Colon (tissue), 2 donors: Measurements from ENCODE around the gene RABGAP1.
"Not testable (repeated sequence)": the region's sequence is repeated elsewhere in the genome, so short reads cannot be mapped to it uniquely, and the experiment has no call there.

ENCODE experiments used
- FAIRE-seq: peaks from 2 replicates; lab custom pipeline; 2012; peaks lifted over from hg19 to GRCh38; lab: Jason Lieb, UNC
- donor health status: control.
- donor health status: control.

The RABGAP1 gene

DNA sequence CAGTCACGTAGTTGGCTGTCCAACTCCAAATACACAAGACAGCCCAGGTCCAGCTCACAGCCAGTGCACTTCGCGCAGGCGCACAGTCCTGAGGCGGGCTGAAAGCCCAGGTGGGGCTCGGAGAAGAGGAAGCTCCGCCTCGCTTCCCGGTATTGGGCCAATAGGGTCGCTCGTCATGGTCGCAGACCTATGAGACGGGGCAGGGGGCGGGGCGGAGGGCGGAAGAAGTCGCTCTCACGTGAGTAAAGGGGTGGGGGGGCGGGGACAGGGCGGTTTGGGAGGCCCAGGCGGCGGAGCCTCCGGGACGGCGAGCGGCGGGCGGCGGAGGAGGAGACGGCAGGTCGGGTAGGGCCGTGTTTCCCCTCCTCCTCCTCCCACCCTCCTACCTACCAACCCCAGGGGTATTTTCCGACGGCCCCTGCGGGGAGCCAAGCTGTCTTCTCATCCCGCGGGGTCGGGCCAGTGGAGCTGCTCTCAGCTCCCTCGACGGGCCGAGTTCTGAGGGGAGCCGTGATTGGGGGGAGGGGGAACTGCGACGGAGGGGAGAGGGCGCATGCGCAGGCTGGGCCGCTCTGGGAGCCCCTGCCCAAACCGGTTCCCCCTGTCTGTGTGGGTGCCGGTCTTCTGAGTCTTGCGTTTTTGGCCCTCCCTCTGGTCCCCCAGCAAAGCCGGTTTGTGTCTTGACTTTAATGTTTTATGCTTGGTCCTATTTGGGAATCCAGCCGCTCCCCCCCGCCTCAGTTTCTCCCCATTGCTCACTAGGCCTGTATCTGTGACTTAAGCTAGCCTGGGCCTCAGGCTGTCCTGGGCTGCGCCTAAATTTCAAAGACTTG, at the start of gene RABGAP1:
Gene RABGAP1, plus strand, starts transcription at position 272 of the 833 bp plus-strand sequence. CDS start 16,040 bp downstream, outside the sequence.
- no peak for FAIRE-seq

DNA sequence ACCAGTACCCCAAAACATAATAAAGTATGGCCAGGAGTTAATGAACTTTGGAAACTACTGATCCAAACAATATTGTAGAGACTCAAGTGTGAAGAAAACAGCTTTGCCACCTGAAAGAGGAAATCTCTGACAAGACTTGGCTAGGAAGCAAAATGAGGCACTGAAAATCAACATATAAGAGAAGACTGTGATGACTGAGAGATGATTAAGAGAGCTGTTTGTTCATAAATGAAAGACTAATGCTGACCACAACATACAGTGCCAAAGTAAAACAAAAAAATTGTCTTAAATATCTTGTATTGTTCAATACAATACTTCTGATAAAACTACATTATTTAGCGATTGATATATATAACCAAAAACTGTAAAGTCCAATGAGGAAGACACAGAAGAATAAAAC, 42.9 kb upstream of the RABGAP1 start:
- no peak for FAIRE-seq

DNA sequence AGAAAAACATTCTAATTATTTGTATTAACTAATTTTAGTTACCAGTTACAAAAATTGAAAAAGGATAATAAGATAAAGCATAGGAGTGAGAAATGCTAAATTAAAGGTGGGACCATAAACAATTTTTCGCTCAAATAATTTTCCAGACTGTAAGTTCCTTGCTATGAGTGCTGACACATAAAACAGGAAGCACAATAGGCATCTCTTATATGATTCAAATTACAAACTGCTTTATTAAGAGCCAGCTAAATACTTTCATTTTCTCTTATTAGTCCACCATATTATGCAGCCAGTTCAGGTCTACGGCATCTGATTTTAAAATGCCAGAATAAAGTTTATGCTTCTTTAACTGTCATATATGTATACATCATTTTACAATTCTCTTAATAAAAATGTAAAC, 40.0 kb upstream of the RABGAP1 start:
- FAIRE-seq: no peak

DNA sequence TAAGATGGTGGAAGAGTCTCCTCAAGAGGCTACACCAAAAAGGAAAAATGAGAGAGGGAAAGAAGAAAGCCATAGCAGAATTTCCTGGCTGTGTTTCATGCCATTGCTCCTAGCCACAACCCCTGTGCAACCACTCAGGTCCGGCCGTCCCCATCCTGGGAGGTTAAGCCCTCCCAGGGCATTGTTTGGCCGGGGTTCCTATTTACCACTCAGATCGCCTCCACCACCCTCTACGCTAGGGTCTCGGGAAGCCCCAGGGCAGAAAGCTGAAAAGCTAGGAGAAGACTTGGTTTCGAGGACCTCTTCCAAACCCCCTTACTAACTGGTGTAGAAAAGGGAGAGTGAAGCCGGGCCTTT, 36.4 kb upstream of the RABGAP1 start:
- FAIRE-seq: no peak

DNA sequence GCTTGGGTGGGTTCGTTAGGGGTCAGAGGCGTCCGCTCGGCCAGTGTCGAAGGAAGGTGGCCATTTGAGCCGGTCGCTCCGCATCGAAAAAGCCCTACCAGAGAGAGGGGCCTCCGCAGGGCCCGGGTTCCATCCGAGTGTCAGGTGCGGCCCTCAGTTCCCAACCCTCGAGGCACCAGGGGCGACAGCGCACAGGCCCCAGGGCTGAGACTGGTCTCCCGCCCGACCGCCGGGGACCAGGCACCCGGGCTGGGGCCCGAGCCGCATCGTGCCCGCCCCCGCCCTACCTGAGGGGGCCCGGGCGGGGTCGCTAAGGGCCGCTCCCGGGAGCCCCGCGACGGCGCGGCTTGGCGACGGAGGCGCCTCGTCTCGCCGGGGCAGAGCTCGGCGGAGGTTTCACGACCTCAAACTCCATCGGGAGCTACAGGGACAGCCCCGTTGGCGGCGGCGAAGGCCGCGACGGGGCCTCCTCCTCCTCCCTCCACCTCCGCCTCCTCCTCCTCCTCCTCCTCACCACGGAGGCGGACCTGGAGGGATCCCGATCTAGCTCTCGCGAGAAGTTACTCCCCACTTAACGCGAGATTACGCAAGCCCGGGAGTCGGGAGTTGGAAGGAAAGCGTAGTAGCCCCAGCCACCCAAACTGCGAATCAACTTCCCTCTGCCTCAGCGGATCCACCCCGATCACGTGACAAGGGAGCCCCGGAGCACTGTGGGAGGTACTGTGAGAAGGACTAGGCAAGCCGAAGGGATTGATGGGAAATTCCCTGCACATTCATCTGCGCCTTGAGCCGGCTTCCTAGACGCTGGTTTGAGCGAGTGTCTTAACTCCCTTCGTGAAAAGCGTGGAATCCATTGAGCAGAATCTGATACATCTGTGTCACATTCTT, 35.8 kb upstream of the RABGAP1 start, which contains the start of gene RC3H2:
Gene RC3H2, minus strand, starts transcription at position 537 of the 888 bp plus-strand sequence. CDS start 7,850 bp downstream, outside the sequence.
- FAIRE-seq: peak; percentile 82

DNA sequence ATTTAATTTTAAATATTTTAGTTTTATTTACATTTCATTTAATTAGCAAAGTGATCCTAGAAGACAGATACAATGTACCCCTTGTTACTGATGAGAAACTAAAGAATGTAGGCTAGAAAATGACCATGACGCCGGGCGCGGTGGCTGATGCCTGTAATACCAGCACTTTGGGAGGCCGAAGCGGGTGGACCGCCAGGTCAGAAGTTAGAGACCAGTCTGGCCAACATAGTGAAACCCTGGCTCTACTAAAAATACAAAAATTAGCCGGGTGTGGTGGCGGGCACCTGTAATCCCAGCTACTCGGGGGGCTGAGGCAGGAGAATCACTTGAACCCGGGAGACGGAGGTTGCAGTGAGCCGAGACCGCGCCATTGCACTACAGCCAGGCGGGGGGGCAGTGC, 34.7 kb upstream of the RABGAP1 start:
- not testable (repeated sequence) for FAIRE-seq

DNA sequence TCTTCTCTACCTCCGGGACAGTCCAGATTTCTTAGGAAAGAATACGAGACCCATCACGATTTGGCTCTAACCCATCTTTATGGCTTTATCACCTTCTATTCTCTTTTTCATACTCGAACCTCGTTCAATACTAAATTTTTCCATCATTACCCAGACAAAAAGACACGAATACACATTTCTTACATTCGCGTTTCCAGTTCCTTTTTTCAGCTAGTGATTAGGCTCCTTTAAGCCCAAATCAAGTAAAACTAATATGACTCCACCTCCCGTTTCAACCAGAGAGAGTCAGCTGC, 28.2 kb upstream of the RABGAP1 start:
- FAIRE-seq: no peak

DNA sequence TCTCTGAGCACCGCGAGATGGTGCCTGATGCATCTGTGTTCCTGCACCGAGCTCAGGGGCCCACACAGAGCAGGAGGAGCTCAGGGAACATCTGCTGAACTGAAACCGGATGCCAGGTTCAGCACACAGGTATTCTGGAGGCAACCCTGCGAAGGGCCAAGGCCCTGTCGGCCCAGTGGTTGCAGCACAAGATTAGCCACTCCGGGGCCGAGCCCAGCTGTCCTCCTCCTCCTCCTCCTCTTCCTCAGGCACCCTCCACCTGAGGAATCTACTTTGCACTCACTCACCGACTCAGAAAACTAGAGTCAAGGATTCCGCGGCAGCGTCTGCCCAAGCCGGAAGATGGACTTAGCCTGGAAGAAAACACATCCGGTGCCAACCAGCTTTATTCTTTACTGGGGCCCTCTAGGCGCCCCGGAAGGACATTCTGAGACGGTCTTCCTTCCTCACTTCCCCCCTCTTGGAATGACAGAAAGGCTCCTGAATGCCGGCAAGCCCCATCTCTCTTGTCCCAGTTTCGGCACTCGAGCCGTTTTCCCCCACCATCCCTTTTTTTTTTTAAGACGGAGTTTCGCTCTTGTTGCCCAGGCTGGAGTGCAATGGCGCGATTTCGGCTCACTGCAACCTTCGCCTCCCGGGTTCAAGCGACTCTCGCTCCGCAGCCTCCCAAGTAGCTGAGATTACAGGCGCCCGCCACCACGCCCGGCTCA, 27.7 kb upstream of the RABGAP1 start, which contains the start of gene ZBTB6:
Gene ZBTB6, minus strand, starts transcription at position 360 of the 710 bp plus-strand sequence. CDS start 1,251 bp downstream, outside the sequence.
- no peak for FAIRE-seq

DNA sequence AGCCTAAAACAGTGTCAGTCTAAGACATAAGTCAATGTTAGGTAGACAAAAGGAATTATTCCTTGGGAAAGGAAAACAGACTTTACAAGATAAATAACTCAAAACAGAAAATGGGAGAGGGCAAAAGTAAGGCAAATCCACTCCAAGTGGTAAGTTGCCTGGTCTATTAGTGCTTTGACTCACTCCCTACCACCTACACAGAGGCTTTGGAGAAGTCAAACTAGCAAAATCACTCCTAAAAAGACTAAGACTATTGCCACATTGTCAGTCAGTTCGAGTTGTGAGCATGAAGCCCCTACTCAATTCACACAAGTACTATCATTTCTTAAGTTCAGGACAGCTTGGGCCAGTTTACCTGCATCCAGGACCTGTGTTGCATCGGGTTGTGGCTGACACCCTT, 22.5 kb upstream of the RABGAP1 start:
- no peak for FAIRE-seq

DNA sequence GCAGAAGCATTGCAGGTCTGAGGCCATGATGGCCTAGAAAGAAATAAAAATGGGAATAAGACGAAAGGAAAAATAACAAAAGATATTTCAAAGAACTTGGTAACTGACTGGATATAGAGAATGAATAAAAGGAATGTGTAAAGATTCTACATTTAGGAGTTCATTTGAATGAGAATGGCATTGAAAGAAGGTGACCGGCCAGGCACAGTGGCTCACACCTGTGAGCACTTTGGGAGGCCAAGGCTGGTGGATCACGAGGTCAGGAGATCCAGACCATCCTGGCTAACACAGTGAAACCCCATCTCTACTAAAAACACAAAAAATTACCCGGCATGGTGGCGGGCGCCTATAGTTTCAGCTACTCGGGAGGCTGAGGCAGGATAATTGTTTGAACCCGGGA, 18.1 kb upstream of the RABGAP1 start:
- FAIRE-seq: no peak

DNA sequence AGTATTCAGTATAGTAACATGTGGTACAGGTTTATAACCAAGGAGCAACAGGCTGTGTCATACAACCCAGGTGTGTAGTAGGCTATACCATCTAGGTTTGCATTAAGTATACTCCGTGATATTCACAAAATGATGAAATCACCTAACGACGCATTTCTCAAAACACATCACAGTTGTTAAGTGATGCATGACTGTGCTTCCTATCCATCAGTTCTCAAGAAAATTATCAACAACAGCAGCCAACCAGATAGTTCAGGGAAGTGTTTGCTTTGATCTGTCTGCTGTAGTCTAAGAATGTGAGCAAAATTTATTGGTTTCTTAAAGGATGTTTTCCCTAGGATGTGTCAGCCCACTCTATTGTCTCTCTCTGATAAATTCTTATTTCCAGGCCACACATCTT, 16.9 kb upstream of the RABGAP1 start:
- no peak for FAIRE-seq

DNA sequence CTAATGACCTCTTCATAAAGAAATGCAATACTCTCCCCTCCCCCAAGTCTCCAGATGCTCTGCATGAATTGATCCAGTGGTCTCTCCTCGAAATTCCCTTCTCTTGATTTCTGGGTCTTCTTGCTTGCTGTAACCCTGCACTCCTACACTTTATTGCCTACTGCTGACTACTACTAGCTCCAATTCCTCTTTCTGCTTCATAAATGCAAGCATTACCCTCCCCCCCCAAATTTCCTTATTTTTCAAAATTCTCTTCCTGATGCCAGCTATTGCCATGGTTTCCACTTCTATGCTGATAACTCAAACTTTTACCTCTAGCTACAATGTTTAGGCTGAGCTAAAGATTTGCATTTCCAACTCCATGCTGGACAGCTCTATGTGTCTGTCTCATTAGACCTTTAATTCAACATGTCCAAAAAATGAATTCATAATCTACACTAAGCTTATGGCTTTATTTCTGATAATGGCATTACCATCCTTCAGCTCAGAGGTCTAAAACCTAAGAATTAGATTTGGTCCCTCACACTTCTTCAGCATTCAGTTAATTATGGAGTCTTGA, 10.9 kb upstream of the RABGAP1 start:
- FAIRE-seq: no peak

DNA sequence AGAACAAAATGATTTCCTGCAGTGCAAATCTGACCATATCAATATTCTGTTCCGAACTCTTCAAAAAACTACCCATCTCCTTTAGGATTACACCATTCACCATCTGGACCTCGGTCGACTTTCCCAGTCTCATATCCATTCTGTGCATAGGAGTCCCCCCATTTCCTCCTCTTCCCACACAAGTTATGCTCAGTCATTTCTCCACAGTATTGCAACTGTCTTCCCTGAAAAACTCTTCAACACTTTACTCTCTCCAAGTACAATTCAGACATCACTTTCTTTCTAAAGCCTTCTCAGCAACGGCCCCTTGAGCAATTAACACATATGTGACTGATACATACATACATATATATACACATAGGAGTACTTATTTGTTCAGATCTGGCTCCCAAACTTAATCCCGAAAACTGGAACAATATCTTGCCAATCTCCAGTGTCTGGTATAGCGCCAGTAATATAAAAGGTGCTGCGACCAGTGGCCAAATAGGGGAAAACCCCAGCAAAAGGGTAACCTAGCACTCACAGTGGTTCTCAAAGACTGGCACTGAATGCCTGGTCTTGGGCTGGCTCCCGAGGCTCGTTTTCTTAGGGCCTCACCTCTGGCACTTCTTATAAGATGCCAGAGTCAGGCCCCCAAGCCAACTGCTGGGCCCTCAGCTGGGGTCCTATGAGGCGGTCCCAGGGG, 10.1 kb upstream of the RABGAP1 start:
- no peak for FAIRE-seq

DNA sequence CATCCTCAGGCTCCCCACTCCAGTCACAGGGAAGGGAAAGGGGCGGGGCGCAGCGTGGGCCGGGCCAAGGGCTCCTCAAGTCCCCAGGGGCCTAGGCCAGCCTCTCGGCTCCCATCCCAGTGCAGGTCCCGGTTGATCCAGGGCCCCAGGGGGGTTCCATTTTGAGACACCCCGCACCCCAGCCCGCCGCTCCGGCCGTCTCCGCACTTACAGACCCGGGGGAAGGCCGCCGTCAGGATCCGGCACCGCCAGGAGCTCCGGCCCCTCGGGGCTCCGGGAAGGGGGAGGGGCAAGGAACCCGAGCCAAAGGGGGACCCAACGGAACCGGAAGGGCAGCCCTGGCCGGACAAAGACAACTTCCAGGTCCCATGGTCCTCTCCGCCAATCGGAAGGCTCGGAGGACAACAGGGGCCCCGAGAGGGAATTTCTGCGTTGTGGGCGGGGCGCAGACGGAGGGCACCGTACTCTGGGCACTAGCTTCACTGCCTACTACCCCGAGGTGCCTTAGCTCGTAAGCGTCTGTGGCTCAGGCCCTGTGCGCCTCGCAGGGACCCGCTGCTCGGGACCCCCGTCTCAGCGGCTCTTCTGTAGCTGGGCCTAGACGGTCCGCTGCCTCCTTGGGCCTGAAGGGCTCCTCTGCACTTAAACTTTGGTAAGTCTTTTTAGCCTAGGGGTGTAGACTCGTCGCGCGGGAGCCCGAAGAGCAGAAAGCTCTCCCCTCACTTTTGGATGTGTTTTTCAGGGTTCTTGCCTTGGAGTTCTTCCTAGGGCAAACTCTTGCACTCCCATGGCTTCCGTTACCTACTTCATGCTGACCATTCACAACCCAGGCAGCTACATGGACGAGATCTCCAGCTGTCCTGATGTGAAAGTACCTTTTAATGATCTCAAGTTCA, 9.3 kb upstream of the RABGAP1 start, which contains the start of gene ZBTB26:
Gene ZBTB26, minus strand, starts transcription at position 287 of the 896 bp plus-strand sequence. CDS start 11,578 bp downstream, outside the sequence.
- no peak for FAIRE-seq

DNA sequence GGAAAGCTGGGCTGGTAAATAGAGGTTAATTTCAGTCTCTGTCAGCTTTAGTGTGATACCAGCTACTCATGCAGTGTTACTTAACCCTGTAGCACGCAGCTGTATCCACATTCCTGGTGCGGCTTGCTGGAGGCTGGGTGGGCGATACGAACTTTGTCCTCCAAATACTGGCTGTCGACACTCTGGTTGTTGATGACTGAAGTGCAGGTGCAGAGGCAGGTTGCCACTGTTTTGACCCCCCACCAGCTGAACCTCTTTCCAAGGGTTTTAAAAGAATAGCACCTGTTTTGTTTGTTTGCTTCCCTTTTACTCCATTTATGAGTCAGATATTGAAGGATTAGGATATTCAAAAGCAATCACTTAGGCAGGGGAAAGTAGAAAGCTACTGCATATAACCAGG, 4.4 kb upstream of the RABGAP1 start:
- FAIRE-seq: no peak

DNA sequence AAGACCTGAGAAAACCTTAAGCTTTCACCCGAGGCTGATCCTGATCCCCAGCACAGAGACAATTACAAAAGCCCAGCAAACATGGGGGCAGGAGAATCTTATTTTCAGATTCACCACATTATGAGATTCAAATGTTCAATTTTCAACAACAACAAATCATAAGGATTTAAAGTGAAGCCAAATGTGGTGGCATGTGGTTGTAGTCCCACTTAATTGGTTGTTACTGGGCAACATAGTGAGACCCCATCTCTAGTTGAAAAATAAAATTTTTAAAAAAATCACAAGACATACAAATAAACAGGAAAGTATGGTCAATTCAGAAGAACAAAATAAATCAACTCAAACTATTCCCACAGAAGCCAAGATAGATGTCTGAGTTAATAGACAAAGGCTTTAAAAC, 3.9 kb upstream of the RABGAP1 start:
- FAIRE-seq: no peak

DNA sequence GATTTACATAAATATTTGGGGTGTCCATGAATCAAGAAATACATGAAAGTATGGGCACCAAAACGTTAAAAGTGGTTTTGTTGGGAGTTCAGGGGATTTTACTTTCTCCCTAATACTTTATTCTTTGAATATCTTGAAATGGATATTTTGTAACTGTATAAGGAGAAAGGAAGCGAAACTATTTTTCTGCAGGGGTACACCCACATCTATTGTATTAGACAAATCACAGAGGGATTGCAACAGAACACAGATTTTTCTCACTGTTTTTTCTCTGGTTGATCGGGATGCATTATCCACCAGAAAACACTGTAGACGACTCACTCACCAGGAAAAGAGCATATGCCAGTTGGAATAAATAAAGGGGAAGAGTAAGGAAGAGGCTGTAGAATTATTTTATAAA, 1.2 kb upstream of the RABGAP1 start:
- no peak for FAIRE-seq

DNA sequence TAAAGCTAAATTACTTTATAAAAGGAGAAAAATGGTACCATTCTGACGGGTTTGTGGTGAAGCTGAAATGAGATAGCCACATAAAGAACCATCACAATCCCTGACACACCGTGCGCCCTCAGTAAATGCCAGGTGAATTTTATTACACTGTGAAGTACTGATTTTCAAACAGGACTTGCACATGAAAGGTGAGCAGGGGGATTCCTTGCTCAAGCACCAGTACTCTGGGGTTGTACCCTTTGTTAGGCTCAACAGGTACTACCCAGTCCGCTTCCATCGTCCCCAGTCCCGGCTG, 419 bp upstream of the RABGAP1 start:
- no peak for FAIRE-seq

DNA sequence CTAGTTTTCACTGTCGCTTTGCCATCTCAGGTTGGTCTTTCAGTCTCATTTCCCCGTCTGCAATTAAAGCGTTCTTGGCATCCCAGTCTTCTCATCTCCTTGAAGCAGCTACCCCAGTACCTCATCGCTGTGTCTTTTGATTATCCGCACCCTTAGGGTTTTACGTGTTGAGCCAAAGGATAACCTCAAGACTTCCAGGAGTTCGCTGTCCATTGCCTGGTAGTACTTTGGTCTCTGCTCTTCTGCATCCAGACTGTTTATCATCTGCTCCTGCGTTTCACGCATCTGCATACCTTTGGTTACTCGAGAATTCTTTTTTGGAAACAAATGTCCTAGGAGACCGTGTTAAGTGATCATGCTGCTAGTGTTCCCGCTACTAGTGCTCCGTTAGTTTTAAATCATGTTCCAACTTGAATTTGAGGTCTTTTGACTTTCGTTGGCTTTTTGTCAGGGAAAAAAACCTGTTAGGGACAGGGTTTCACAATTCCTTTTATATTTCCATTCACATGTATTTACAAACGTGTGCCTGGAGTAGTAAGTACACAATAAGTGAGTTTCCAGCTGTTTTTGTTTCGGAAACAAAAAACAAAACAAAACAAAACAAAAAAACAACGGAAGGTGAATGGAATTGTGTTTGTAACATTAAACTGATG, 888 bp downstream of the RABGAP1 start:
- no peak for FAIRE-seq
